HEK293 (cell line): ENCODE data around the gene FBXO34.

Experiments
- CTCF ChIA-PET: fragments of 350-600 bp; formaldehyde crosslinking; extraction: SDS; loops from one replicate; lab custom pipeline; 2021; ENCODE audit warnings: antibody characterized with exemption; lab: Yijun Ruan, JAX
- POLR2A ChIA-PET: fragments of 300-600 bp; formaldehyde crosslinking; extraction: SDS; loops from one replicate; lab custom pipeline; 2020; ENCODE audit warnings: antibody characterized with exemption, inconsistent platforms; lab: Yijun Ruan, JAX
- H3K27ac ChIP-seq: fragments of 200-500 bp; sonication (Bioruptor generic); 2 replicates; pipeline ENCODE4 v1.5.1; 2014; ENCODE audit warnings: low read depth, low read length, control low read depth, inconsistent platforms; ENCODE audit errors: extremely low read depth
- H3K36me3 ChIP-seq, 2 experiments: fragments of 200-500 bp in 1 of 2; sonication (Bioruptor generic) in 1 of 2; 1 replicate in 1 of 2; 2 replicates in 1 of 2; pipeline ENCODE4 v1.5.1; 2014 to 2017; ENCODE audit warnings: inconsistent platforms in 2 of 2, low read length in 2 of 2; ENCODE audit not compliant: control insufficient read depth in 2 of 2, insufficient read depth in 1 of 2
- H3K4me1 ChIP-seq: fragments of 200-500 bp; sonication (Bioruptor generic); 2 replicates; pipeline ENCODE4 v1.5.1; 2014; ENCODE audit warnings: mild to moderate bottlenecking, low read length, inconsistent platforms; ENCODE audit not compliant: control insufficient read depth, insufficient read depth
- H3K4me3 ChIP-seq: 2 replicates; pipeline ENCODE4 v1.5.1; 2011; ENCODE audit warnings: low read depth, mild to moderate bottlenecking, control low read depth, low read length, moderate library complexity
- H3K9me3 ChIP-seq: fragments of 200-500 bp; sonication (Bioruptor generic); 2 replicates; pipeline ENCODE4 v1.5.1; 2014; ENCODE audit warnings: low read depth, low read length, inconsistent platforms; ENCODE audit not compliant: control insufficient read depth, insufficient read depth
- GLIS2 ChIP-seq: fragments of 450-650 bp; formaldehyde crosslinking; IDR thresholded peaks from 2 replicates; pipeline ENCODE4 v1.5.1; 2016; ENCODE audit warnings: missing biosample characterization, missing genetic modification characterization
- INSM2 ChIP-seq: fragments of 450-650 bp; formaldehyde crosslinking; IDR thresholded peaks from 2 replicates; pipeline ENCODE4 v1.5.1; 2016; ENCODE audit warnings: missing biosample characterization, missing genetic modification characterization
- YY2 ChIP-seq: fragments of 450-650 bp; formaldehyde crosslinking; IDR thresholded peaks from 2 replicates; pipeline ENCODE4 v1.5.1; 2016; ENCODE audit warnings: missing biosample characterization, missing genetic modification characterization
- ZBTB11 ChIP-seq: fragments of 450-650 bp; formaldehyde crosslinking; conservative IDR thresholded peaks from 2 replicates; pipeline ENCODE4 v1.5.1; 2016; ENCODE audit warnings: low read depth, missing biosample characterization, missing genetic modification characterization
- ZBTB17 ChIP-seq: fragments of 450-650 bp; formaldehyde crosslinking; IDR thresholded peaks from 2 replicates; pipeline ENCODE4 v1.5.1; 2016; ENCODE audit warnings: missing biosample characterization, missing genetic modification characterization
- ZBTB21 ChIP-seq: fragments of 450-650 bp; formaldehyde crosslinking; IDR thresholded peaks from 2 replicates; pipeline ENCODE4 v1.5.1; 2017; ENCODE audit warnings: missing biosample characterization, missing genetic modification characterization
- ZNF132 ChIP-seq: fragments of 450-650 bp; formaldehyde crosslinking; IDR thresholded peaks from 2 replicates; pipeline ENCODE4 v1.5.1; 2017; ENCODE audit warnings: missing biosample characterization, missing genetic modification characterization, borderline replicate concordance
- ZNF148 ChIP-seq: fragments of 450-650 bp; formaldehyde crosslinking; IDR thresholded peaks from 2 replicates; pipeline ENCODE4 v1.5.0; 2017; ENCODE audit warnings: missing biosample characterization, missing genetic modification characterization, borderline replicate concordance
- ZNF280C ChIP-seq: fragments of 450-650 bp; formaldehyde crosslinking; IDR thresholded peaks from 2 replicates; pipeline ENCODE4 v1.5.1; 2016; ENCODE audit warnings: missing biosample characterization, missing genetic modification characterization
- ZNF510 ChIP-seq: fragments of 450-650 bp; formaldehyde crosslinking; IDR thresholded peaks from 2 replicates; pipeline ENCODE4 v1.5.1; 2018; ENCODE audit warnings: mild to moderate bottlenecking, missing genetic modification characterization, missing biosample characterization; ENCODE audit not compliant: insufficient replicate concordance
- ZNF548 ChIP-seq: fragments of 450-650 bp; formaldehyde crosslinking; IDR thresholded peaks from 2 replicates; pipeline ENCODE4 v1.5.1; 2016; ENCODE audit warnings: missing biosample characterization, missing genetic modification characterization
- ZNF549 ChIP-seq: fragments of 450-650 bp; IDR thresholded peaks from 2 replicates; pipeline ENCODE4 v1.5.1; 2018; ENCODE audit warnings: missing biosample characterization, missing genetic modification characterization, mild to moderate bottlenecking, inconsistent platforms, moderate library complexity
- ZNF558 ChIP-seq: fragments of 450-650 bp; formaldehyde crosslinking; IDR thresholded peaks from 2 replicates; pipeline ENCODE4 v1.5.1; 2016; ENCODE audit warnings: missing biosample characterization, missing genetic modification characterization
- ZNF623 ChIP-seq: fragments of 450-650 bp; formaldehyde crosslinking; IDR thresholded peaks from 2 replicates; pipeline ENCODE4 v1.5.1; 2016; ENCODE audit warnings: missing biosample characterization, missing genetic modification characterization
- ZNF660 ChIP-seq: fragments of 450-650 bp; IDR thresholded peaks from 2 replicates; pipeline ENCODE4 v1.5.1; 2018; ENCODE audit warnings: missing biosample characterization, mild to moderate bottlenecking, missing genetic modification characterization
- ZNF830 ChIP-seq: fragments of 450-650 bp; IDR thresholded peaks from 2 replicates; pipeline ENCODE4 v1.5.0; 2018; ENCODE audit warnings: missing biosample characterization, missing genetic modification characterization, low read depth, mild to moderate bottlenecking, moderate library complexity
- ZSCAN23 ChIP-seq: fragments of 450-650 bp; formaldehyde crosslinking; IDR thresholded peaks from 2 replicates; pipeline ENCODE4 v1.5.1; 2016; ENCODE audit warnings: missing biosample characterization, missing genetic modification characterization

Gene FBXO34

GRCh38 chr14:55349565-55349964 is 78.3 kb downstream of the FBXO34 start:
- 0 out of 2 replicates have a peak, but pooled peaks cover 4% of the 10 kb centered on the region for H3K4me1 ChIP-seq
- no peak overlapping the region for H3K4me3 ChIP-seq
- POLR2A ChIA-PET, result no interaction called here
- TF ChIP-seq YY2 (tag by site-specific recombination), result no peak
- TF ChIP-seq ZNF280C (tag by site-specific recombination), result no peak
- TF ChIP-seq ZNF549 (tag by site-specific recombination), result no peak
- TF ChIP-seq ZNF548 (tag by site-specific recombination), result no peak
- TF ChIP-seq ZNF558, result no peak
- TF ChIP-seq ZNF660 (tag by site-specific recombination), result no peak
- no peak for TF ChIP-seq ZNF510 (tag by site-specific recombination)
- TF ChIP-seq ZBTB11 (tag by site-specific recombination), result no peak
- TF ChIP-seq GLIS2 (tag by site-specific recombination), result no peak
- TF ChIP-seq ZNF132, result no peak
- TF ChIP-seq, all 188 proteins: peak for 0
- H3K27ac ChIP-seq, result no peak overlapping the region
- H3K9me3 ChIP-seq, result no peaks in the 10 kb centered on the region
- peaks cover 0 to 26% of the 10 kb centered on the region in 2 experiments; a peak in 1 of 3 replicates for H3K36me3 ChIP-seq
- CTCF ChIA-PET, result interaction anchor here (0.6 to 1.9 kb wide), 4 partner anchors 10 to 786 kb away, joined by 3 to 6 read pairs (median 4); partner anchors contain the start of gene FBXO34

- H3K36me3 ChIP-seq, result peaks cover 0 to 32% of the 10 kb centered on the region in 2 experiments; a peak in 1 of 3 replicates
- H3K4me1 ChIP-seq, result 0 out of 2 replicates have a peak, but pooled peaks cover 4% of the 10 kb centered on the region
- H3K4me3 ChIP-seq, result no peak overlapping the region
- no peak overlapping the region for H3K27ac ChIP-seq
- no peaks in the 10 kb centered on the region for H3K9me3 ChIP-seq
- ChIA-PET POLR2A (no interaction called here), CTCF (interaction anchor here (0.6 to 1.9 kb wide), 4 partner anchors 9 to 1140 kb away, joined by 3 to 6 read pairs (median 4); partner anchors contain the start of gene FBXO34)
- TF ChIP-seq ZBTB21 (tag by site-specific recombination), result no peak
- no peak for TF ChIP-seq ZNF148
- TF ChIP-seq INSM2 (tag by site-specific recombination), result no peak
- no peak for TF ChIP-seq ZSCAN23 (tag by site-specific recombination)
- TF ChIP-seq ZNF830 (tag by site-specific recombination), result no peak
- no peak for TF ChIP-seq ZNF623
- TF ChIP-seq ZBTB17 (tag by site-specific recombination), result no peak
Measured at GRCh38 chr14:55350461-55350860, 79.2 kb downstream of the FBXO34 start.
